GM18517 (cell line): ENCODE measurements around the gene LAPTM4A.
"Not testable (repeated sequence)": the region's sequence is repeated elsewhere in the genome, so short reads cannot be mapped to it uniquely, and the experiment has no call there.

Experiments
- ATAC-seq: cut with Tn5 transposase; IDR thresholded peaks from one replicate; pipeline ENCODE4 v1.9.1; 2021; ENCODE audit warnings: mild to moderate bottlenecking, moderate library complexity; ENCODE audit not compliant: unreplicated experiment

Gene LAPTM4A

DNA sequence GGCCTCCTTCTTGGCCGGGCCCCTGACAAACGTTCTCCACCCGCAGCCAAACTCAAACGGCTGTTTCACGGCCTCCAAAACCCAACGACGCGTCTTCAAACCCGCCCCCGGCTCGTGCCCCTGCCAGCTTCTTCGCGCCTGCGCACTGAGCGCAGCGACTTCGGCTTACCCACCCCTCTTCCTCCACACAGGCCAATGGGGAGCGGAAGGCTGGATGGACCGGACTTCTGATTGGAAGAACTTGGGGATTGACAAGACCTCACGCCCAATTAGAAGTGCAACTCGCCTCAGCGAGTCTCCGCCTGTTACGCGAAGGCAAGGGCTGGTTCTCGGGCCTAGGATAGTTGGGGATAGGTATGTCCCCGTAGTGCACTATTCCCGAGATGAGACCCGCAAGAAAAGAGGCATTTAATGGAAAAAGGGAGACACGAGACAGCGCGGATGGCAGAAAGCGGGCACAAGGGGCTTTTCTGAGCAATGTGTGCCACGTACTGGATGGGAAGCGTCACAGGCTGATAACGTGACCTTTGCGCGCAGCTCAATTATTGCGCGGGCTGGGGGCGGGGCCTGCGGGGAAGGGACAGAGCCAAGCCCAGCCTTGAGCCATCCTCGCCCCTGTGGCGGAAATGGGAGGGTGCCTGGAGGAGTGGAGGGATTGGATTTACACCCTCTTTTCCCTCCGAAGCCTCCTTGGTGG lies at the start of gene LAPTM4A:
TSS of gene LAPTM4A (minus strand) at position 97 of the 697 bp plus-strand sequence. CDS start 108 bp downstream, outside the sequence.
- peak; percentile 95 for ATAC-seq

DNA sequence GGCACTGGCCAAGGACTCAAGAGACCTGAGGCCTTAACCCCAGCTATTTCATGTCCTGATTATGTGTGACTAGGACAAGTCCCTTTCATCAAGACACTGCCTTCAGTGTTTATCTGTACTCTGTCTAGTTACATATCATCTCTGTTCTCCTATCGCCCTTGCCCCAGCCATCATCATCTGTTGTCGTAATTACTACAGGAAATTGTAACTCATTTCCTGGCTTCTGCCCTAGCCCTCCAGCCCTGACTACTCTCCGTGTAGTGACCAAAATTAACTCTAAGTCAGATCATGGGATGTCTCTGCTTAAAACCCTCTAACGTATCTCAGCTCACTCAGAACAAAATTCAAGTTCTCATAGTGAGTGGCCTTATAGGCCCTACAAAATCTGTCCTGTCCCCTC lies 49.3 kb upstream of the LAPTM4A start:
- no peak for ATAC-seq

DNA sequence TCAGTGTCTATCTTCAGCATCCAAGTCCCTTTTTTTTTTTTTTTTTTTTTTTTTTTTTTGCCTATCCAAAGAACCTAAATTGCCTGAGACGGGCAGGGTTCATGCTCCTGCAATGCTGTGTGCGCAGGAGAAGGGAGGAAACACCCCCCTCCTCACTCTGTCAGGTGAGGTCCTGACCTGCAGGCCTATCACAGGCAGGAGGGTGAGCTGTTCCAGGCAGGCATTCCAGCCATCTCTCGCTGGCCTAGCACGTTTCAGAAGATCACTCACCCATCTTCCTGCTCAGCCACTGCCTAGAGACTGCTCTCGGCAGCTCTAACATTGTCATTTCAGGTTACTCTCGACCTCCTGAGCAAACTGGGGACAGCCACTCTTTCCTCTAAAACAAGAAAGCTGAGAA lies 48.4 kb upstream of the LAPTM4A start:
- ATAC-seq, result no peak

DNA sequence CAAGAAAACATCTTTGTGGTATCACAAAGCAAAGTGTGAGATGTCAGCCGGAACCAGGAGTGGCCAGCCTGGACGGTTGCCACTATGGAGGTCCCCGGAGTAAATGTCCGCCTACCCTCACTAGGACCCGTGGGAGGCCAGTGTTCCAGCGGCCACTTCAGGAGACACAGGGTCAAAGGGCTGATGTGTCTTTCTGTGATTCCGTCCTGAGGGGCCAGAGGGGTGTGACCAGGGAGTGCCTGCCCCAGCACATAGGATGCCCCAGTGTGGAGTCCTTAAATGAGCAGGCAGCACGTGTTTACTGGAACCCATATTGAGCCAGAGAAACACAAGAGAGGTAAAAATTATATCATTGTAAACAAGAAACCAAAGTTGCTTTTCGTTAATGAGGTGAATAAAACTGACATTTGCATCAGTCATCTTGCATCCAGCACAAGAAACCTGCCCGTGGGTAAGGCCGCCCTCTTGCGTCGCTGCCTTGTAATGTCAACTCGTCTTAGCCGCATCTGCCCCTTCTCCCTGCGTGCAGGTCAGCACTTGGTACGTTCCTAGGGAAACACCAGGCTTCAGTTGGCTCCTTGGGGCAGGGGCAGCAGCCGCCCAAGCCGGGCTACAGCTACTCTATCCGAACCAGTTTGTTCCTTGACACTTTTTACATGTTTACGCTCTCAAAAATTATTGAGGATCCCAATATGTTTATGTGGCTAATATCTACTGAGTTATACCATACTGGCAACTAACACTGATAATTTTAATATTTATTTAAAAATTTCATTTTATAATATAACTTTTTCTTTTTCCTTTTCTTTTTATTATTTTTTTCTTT lies 46.7 kb upstream of the LAPTM4A start:
- peak; percentile 88 for ATAC-seq

DNA sequence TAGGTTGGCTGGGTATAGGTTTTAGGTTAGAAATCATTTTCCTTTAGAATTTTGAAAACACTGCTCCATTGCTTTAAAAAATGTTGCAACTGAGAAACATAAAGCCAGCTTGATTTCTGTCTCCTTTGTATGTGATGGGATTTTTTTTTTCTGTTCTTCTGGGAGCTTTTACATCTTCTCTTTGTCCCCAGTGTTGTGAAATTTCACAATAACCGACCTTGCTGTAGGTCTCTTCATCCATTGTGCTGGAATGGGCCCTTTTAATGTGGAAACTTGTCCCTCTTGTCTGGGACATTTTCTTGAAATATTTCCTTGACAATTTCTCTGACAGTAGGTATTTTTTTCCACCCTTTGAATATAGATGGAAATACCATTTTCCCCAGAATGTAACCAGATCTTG lies 44.0 kb upstream of the LAPTM4A start:
- no peak for ATAC-seq

DNA sequence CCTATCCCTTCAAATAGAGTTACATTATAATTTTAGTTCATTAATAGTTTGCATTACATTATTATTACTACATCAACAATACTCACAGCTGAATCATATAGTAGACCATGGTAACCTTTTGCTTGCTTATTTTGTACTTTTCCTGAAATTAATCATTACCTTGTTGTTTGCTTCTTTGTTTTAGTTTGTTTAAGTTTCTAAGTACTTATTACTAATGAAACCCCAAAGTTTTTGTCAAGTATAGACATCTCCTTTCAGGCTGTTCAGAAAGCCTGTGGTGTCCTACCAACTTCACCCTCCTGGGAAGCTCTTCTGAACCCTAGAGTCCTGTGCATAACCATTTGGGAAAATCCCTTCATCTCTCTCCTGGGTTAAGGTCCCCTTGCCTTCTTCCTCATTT lies 43.5 kb upstream of the LAPTM4A start:
- ATAC-seq, result no peak

DNA sequence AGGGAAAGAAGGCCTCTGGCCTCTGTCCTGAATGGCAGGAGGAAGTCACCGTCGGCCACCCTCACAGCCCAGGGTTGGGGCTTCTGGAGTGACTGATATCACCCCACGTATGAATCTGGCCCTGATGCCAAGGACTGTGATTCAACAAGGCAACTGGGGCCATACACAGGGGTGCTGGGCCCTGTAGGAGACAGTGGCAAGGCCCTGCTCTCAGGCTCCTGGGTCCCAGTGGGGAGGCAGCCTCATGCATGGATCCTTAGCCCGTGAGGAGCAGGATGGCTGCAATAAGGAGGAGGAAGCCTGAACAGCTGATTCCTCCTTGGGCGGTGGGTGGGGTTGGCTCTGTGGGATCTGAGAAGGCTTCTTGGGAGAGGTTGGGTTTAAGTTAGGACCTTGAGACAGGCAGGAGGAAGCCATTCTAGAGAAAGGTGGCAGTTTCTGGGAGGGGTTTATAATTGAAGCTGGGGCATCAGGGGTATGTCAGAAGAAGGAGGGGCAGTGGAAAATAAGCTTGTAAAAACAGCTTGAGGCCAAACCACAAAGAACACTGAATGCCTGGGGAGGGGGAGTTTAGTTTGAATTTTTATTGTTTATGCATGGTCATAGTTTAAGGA lies 42.8 kb upstream of the LAPTM4A start:
- ATAC-seq, result no peak

DNA sequence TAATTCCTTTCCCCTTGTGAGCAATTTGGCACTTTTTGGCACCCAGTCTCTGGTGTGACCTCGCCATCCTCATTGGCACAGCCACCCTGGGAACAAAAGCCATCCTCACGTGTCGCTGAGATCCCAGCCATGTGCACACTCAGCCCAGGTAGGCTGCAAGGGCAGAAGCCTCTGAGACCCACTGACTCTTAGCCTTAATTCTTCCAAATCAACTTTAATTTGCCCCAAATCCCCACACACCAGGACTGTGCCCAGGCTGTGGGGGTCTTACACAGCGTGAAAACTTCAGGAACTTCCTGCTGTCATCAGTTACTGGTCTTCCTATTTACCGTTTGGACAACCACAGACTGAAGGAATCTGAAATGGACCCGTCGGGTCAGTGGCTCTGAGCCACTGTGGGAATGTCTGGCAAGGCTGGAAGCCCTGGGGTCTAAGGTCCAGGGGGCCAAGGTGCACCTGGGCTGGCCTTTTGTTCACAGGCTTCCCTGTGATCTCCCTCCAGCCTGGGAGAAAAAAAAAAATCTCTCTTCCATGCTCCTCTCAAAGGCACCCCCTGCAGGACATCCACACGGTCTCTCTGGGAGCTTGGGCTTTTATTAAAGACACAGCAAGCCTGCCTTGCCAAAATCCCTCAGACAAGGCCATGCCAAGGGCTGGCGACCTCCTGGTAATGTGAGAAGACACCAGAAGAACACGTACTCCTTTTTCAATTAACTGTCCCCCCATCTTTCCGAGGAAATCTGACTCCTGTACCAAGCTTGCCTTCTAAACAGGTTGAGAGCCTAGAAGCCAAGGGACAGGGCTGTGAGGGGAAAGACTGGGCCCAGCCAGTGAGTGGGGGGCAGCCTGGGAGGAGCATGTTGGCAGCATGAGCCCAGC lies 42.1 kb upstream of the LAPTM4A start:
- ATAC-seq, result no peak

DNA sequence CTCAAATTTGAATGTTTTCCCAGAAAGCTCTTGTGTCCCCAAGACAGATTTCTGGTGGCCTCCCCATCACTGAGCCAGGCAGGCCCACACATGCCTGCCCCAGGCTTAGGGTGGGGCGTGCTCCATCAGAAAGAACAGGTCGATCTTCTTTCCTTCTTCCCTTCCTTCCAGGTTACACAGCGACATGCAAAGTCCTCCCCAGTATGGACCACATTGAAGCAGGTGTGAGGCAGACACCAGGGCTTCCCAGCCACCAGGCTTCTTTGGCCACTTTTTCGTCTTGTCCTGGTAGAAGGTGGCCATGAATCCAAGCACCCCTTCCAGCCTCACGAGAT lies 41.4 kb upstream of the LAPTM4A start:
- no peak for ATAC-seq

DNA sequence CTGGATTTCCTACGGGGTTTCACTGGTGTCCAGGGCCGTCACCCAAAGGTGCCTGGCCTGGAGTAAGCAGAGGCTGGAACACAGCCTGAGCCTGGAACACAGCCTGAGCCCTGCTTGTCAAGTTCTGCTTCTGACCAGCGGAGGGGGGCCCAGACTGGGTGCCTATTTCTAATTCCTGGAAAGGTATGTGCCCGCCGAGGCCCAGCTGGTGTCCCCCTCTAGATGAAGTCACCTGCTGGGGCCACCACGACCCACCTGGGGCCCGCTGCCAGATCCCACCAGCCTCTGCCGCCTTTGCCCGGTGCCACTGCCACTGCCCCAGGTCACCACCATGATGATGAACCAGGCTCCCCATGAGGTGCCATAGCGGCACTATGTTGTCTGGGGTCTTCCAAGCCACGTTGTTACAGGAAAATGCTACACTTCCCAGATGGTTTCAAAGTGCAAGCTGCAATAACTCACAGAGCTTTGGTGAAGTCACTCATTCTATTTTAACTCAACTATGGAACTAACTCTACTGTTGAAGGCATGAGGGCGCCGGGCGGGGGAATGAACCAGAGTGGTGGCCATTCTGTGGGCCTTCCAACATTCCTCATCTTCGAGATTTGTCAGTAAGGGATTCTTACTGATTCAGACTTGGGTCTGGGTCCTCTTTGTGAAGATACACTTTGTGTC lies 40.9 kb upstream of the LAPTM4A start:
- no peak for ATAC-seq

DNA sequence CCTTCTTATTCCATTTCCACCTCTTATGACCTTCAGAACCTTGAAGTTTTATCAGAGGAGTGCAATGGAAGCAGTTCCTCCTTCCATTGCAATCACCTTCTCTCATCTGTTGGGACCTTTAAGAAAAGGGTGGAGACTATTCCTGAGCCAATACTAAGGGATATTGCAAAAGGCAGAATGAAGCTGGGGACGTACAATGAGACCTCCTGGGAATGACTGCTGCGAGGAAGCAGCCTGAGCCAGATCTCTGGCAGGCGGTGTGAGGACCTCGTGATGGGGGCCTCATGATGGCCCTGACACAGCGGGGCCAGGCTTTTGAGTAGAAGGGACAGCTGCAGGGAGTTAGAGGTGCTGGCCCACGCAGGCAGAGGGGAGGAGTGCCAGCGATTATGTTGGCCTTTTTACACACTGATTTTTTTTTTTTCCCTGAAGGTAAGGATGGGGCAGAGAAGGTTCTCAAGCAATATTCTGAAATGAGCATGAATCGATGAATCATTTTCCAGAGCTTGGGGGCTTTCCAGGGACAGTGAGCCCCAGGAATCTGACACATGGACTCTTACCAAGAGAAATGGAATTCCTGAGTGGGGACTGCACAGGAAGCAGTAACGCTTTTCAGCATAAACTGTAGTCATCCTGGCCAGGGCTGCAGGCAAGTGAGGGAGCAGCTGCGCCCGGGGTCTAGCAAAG lies 40.0 kb upstream of the LAPTM4A start:
- no peak for ATAC-seq

DNA sequence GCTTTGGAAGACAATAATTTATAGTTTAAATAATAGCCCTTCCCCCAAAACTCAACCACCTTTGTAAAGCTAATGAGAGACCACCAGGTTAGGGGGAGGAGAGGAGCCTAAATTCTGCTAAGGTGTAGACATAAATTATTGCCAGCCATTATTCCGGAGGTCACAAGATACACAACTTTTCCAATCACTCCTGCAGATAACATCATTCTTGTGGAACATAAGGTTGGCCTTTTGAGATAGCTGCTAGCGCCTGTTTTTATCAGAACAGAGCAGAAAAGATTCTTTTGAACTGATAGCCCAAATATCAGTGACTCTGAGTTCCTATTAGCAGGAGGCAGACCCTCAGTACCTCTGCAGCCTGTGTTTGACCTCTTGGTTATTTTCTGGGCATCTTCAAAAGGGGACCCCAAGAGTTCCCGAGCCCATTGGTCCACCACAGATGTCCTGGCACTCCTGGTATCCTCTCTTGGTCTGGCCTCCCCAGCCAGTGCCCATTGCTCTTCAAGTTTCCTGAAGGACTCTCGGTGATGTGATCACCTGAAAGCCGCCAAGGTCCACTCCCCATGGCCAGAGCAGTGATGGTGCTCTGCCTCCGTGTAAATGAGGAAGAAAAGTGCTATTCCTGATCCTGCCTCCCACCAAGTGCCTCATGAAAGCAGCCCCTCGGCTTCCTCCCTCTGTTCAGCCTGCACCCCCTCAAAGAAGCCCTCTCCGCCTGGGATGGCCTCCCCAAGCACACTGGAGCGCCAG lies 38.5 kb upstream of the LAPTM4A start:
- ATAC-seq, result no peak

DNA sequence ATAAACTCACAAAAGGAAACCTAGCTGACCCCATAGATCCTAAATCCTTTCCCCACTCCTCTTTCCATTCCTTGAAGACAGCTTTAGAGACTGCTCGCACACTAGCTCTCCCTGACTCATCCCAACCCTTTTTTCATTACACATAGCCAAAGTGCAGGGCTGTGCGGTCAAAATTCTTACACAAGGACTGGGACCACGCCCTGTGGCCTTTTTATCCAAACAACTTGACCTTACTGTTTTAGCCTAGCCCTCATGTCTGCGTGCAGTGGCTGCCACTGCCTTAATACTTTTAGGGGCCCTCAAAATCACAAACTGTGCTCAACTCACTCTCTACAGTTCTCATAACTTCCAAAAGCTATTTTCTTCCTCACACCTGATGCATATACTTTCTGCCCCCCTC lies 34.5 kb upstream of the LAPTM4A start:
- not testable (repeated sequence) for ATAC-seq

DNA sequence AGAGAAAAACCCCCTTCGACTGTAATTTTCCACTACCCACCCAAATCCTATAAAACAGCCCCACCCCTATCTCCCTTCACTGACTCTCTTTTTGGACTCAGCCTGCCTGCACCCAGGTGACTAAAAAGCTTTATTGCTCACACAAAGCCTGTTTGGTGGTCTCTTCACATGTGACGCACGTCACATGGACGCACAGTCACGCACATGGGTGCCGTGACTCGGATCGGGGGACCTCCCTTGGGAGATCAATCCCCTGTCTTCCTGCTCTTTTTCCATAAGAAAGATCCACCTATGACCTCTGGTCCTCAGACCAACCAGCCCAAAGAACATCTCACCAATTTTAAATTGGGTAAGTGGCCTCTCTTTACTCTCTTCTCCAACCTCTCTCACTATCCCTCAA lies 31.4 kb upstream of the LAPTM4A start:
- ATAC-seq, result not testable (repeated sequence)

DNA sequence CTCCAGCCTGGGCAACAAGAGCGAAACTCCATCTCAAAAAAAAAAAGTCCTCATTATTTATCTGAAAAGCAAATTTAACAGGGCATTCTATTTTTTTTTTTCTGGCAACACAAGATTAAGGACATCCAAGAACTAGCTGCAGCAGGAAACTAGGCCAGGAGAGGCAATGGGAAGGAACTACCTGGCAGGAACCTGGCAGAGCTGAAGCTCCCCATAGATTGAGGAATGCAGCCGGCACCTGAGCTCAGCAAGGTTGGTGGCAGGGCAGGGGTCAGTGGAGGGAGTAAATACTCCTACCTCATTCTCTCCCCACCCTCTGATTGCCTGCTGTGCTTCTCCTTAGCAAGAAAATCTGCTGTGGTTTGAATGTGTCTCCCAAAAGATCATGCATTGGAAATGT lies 30.4 kb upstream of the LAPTM4A start:
- ATAC-seq, result no peak

DNA sequence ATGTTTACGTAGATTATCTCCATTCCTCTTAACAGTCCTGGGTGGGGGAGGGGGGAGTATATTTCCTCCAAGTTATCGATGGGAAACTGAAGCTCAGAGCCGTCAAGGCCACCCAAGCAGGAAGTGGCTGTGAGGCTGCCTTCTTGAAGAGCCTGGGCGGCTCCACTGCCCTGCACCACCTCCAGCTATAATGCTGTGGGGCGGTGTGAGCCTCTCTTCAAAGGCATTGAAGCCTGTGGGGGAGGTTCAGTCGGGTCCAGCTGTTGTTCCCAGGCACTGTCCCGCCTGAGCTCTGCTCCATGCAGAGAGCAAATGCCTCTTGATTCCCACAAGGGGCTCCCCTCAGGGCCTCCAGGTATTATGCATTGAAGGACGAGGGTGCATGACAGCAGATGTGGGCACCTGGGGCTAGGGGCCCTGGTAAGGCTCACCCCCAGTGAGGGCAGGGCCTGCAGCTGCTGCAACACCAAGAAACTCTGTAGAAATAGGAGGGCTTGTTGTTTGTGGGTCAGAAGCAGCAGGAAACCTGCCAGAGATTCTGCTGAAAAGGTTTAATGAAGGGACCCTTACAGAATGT lies 29.5 kb upstream of the LAPTM4A start:
- ATAC-seq, result no peak

DNA sequence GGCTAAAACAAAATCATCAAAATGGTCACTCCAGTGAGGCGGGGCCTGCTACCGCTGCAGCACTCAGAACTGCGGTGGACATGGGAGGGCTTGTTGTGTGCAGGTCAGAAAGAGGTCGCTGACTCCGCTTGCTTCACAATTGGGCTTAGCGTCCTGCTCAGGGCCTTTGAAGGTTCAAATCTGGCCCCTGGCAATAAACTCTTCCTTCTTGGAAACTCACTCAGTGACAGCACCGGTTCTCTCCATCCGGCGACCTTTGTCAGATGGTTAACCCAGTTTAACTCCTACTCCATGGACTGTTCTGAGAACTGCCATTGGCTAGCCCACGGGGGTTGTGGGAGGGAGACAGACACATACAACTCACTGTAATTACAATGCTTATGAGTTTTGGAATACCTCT lies 29.0 kb upstream of the LAPTM4A start:
- no peak for ATAC-seq

DNA sequence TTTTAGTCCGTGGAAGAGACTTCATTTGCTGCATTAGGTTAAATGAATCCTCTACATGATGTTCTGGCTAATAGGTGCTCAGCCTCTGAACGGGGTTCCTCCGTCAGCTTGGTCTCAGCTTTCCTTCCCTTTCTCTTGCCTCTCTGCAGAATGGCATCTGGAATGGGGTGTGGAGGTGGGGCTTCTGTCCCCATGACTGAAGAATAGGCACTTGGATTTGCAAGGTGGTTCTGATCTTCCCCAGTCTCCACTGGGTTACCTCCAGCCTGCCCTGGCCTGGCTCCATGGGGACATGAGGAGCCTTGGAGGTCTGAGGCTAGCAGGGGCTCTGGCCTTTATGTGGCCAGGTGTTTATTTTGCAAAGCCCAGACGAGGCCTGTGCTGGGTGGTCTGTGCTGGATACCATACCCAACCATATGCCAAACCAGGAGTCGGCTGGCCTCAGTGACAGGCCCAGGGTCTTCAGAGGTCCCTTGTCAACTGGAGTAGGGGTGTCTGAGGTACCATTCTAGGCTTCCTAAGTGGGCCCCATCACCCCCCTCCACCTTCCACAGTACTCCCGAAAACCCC lies 28.2 kb upstream of the LAPTM4A start:
- ATAC-seq, result no peak
